ENCODE data around the gene RAD9B. TPM values are rescaled to one million over a fixed set of nuclear protein-coding genes. Genes with fewer than 3 reads are reported as not detected.

RAD9B gene
- total and polyA plus RNA-seq, 11 donors = 0.34 to 12.0 (median 2.4) TPM; not detected in 2

- intact Hi-C loops (cut with DNase I) = loop anchor here in 3 of 10 donors (5.0 kb wide), 1 partner anchor 36 kb away; the partner anchor contains the start of gene PPTC7 (in 3 of the 3)
- Histone ChIP-seq H3K4me3 (peak overlapping the region in 1 of 12 donors; percentile 6), H3K36me3 (peaks cover 0 to 43% (median 21%) of the 10 kb centered on the region in 9 donors), H3K9me3 (no peaks in the 10 kb centered on the region), H3K4me1 (peaks cover 13 to 70% (median 37%) of the 10 kb centered on the region in 12 donors), H3K27me3 (no peaks in the 10 kb centered on the region), H3K27ac (peak overlapping the region in 11 of 12 donors; percentile 0 to 90 (median 59))
- peak in 3 of 4 donors; percentile 18 to 50 (median 31) for ATAC-seq
- TF ChIP-seq POLR2A (IDR thresholded peaks at IDR 0.05) (peak in 1 of 2 donors; percentile 11), CTCF (IDR thresholded peaks at IDR 0.05) (no peak)
- DNase-seq = no peak
- WGBS, 4 donors = 54 to 68% (median 59%) methylated on average over 3 of the region's 3 CpGs
Observed at GRCh38 chr12:110546339-110546738, 44.2 kb downstream of the RAD9B start.

- TF ChIP-seq POLR2A (IDR thresholded peaks at IDR 0.05) = no peak
- TF ChIP-seq CTCF (IDR thresholded peaks at IDR 0.05) = no peak
- no peaks in the 10 kb centered on the region for H3K9me3 ChIP-seq
- ATAC-seq (no peak), DNase-seq (no peak)
- 71 to 87% (median 81%) methylated on average over 2 of the region's 2 CpGs for WGBS, 4 donors
- peak overlapping the region in 1 of 12 donors; percentile 6 for H3K4me3 ChIP-seq
- intact Hi-C loops (cut with DNase I) = loop anchor here in 3 of 10 donors (5.0 kb wide), 1 partner anchor 35 kb away; the partner anchor contains the start of gene PPTC7 (in 3 of the 3)
- peaks cover 0 to 44% (median 23%) of the 10 kb centered on the region in 9 donors for H3K36me3 ChIP-seq
- peak overlapping the region in 9 of 12 donors; percentile 15 to 90 (median 59) for H3K27ac ChIP-seq
- H3K27me3 ChIP-seq = no peaks in the 10 kb centered on the region
- peaks cover 13 to 72% (median 39%) of the 10 kb centered on the region in 12 donors for H3K4me1 ChIP-seq
Observed at GRCh38 chr12:110547090-110547489, 45.0 kb downstream of the RAD9B start.

GRCh38 chr12:110548678-110549077 lies 46.5 kb downstream of the RAD9B start:
- Histone ChIP-seq H3K27me3 (no peaks in the 10 kb centered on the region), H3K27ac (peak overlapping the region in 11 of 12 donors; percentile 12 to 90 (median 65)), H3K4me3 (peak overlapping the region in 2 of 12 donors; percentile 6 to 10), H3K9me3 (no peaks in the 10 kb centered on the region), H3K4me1 (peaks cover 6 to 70% (median 28%) of the 10 kb centered on the region in 12 donors), H3K36me3 (peaks cover 0 to 38% (median 23%) of the 10 kb centered on the region in 9 donors)
- DNase-seq (peak in 1 of 5 donors; percentile 42), ATAC-seq (peak; percentile 15 to 51 (median 36))
- WGBS, 4 donors = 54 to 65% (median 60%) methylated on average over 7 of the region's 7 CpGs
- TF ChIP-seq CTCF (IDR thresholded peaks at IDR 0.05) (no peak), POLR2A (IDR thresholded peaks at IDR 0.05) (no peak)
- intact Hi-C loops (cut with DNase I) = loop anchor here in 3 of 10 donors (5.0 kb wide), 1 partner anchor 34 kb away; the partner anchor contains the start of gene PPTC7 (in 3 of the 3)

- Histone ChIP-seq H3K9me3 (no peaks in the 10 kb centered on the region), H3K4me3 (no peak overlapping the region), H3K27me3 (no peaks in the 10 kb centered on the region), H3K27ac (peak overlapping the region; percentile 12 to 90 (median 64)), H3K36me3 (peaks cover 0 to 37% (median 23%) of the 10 kb centered on the region in 9 donors), H3K4me1 (peaks cover 0 to 65% (median 26%) of the 10 kb centered on the region in 12 donors)
- intact Hi-C loops (cut with DNase I) = loop anchor here in 5 of 10 donors (5.0 kb wide), 2 partner anchors 33 to 53 kb away; partner anchors contain the start of gene PPTC7 (in 3 of the 5)
- TF ChIP-seq POLR2A (IDR thresholded peaks at IDR 0.05) (no peak), CTCF (IDR thresholded peaks at IDR 0.05) (no peak)
- 44 to 61% (median 53%) methylated on average over 2 of the region's 2 CpGs for WGBS, 4 donors
- no peak for DNase-seq
- ATAC-seq = peak in 3 of 4 donors; percentile 27 to 52 (median 30)
Observed at GRCh38 chr12:110549716-110550115, 47.6 kb downstream of the RAD9B start.
